A549 (cell line): ENCODE data around the gene TRAK1.

Source experiments
- CEBPB ChIP-seq, 2 experiments: fragments of >200 bp in 1 of 2; sonication (Bioruptor Twin) in 1 of 2; formaldehyde crosslinking in 1 of 2; IDR thresholded peaks; 2 replicates each; pipeline ENCODE4 v1.6.1; 2012 to 2016
- CTCF ChIP-seq: fragments of >200 bp; sonication (Bioruptor Twin); formaldehyde crosslinking; IDR thresholded peaks from 3 replicates; pipeline ENCODE4 v1.5.1; 2016
- EP300 ChIP-seq, 2 experiments: fragments of >200 bp; sonication (Bioruptor Twin); formaldehyde crosslinking; IDR thresholded peaks; 2 replicates in 1 of 2; 3 replicates in 1 of 2; pipeline ENCODE4 v1.6.1; 2016 to 2017
- ESRRA ChIP-seq: fragments of 150-350 bp; IDR thresholded peaks from 2 replicates; pipeline ENCODE4 v1.6.1; 2014; ENCODE audit warnings: mild to moderate bottlenecking, low read length, borderline replicate concordance
- JUN ChIP-seq, 2 experiments: fragments of >200 bp; sonication (Bioruptor Twin); formaldehyde crosslinking; IDR thresholded peaks; 2 replicates in 1 of 2; 3 replicates in 1 of 2; pipeline ENCODE4 v1.6.1; 2016 to 2017
- NFE2L2 ChIP-seq: fragments of 150-350 bp; conservative IDR thresholded peaks from 2 replicates; pipeline ENCODE4 v1.6.1; 2014; ENCODE audit warnings: low read length
- TP53 ChIP-seq: fragments of 250-450 bp; sonication (Bioruptor Pico); IDR thresholded peaks from 2 replicates; pipeline ENCODE4 v1.5.0; 2021; ENCODE audit warnings: mild to moderate bottlenecking, moderate library complexity
- ZFP36 ChIP-seq: fragments of 450-650 bp; IDR thresholded peaks from 2 replicates; pipeline ENCODE4 v1.6.1; 2014; ENCODE audit warnings: borderline replicate concordance; ENCODE audit not compliant: partially characterized antibody

- no peak for TF ChIP-seq CTCF
- TF ChIP-seq JUN (IDR thresholded peaks at IDR 0.05): no peak
- TF ChIP-seq ESRRA: no peak
- TF ChIP-seq TP53 (CRISPR knock-in tag): no peak
- TF ChIP-seq ZFP36: no peak
- no peak for TF ChIP-seq EP300 (IDR thresholded peaks at IDR 0.05)
- no peak for TF ChIP-seq CEBPB (IDR thresholded peaks at IDR 0.05)
- no peak for TF ChIP-seq NFE2L2
These were observed 171.4 kb downstream of the TRAK1 start for GRCh38 chr3:42262525-42262924.
